Activated naive CD8-positive, alpha-beta T cell treated with anti-CD3 and anti-CD28 coated beads for 36 hours (primary cell): ENCODE data around the gene ZNF846. TPM values are rescaled to one million over a fixed set of nuclear protein-coding genes. Genes with fewer than 3 reads are reported as not detected.
"Not testable (repeated sequence)": the region's sequence is repeated elsewhere in the genome, so short reads cannot be mapped to it uniquely, and the experiment has no call there.

Source experiments
- DNase-seq: peaks from one replicate; pipeline ENCODE4 v3.0.0; 2021
- H3K27ac Mint-ChIP-seq: one replicate; pipeline ENCODE4 v1.8.0; 2022; ENCODE audit warnings: mild to moderate bottlenecking, moderate library complexity, mixed read lengths
- H3K27me3 Mint-ChIP-seq: one replicate; pipeline ENCODE4 v1.8.0; 2022; ENCODE audit warnings: mild to moderate bottlenecking, mixed read lengths
- H3K36me3 Mint-ChIP-seq: one replicate; pipeline ENCODE4 v1.8.0; 2021; ENCODE audit warnings: mild to moderate bottlenecking, mixed read lengths
- H3K4me1 Mint-ChIP-seq: one replicate; pipeline ENCODE4 v1.8.0; 2021; ENCODE audit warnings: mixed read lengths
- H3K4me3 Mint-ChIP-seq: one replicate; pipeline ENCODE4 v1.8.0; 2022; ENCODE audit warnings: mild to moderate bottlenecking, moderate library complexity, mixed read lengths
- H3K9me3 Mint-ChIP-seq: one replicate; pipeline ENCODE4 v1.8.0; 2022; ENCODE audit warnings: mixed read lengths
- total RNA-seq, 2 experiments: library from RNA; stranded (reverse); gene quantifications; one replicate each; pipeline ENCODE4 v1.2.3, GENCODE V29; 2021

Gene ZNF846
- total RNA-seq: 1 to 10 TPM; 6.1 to 6.8 TPM

DNA sequence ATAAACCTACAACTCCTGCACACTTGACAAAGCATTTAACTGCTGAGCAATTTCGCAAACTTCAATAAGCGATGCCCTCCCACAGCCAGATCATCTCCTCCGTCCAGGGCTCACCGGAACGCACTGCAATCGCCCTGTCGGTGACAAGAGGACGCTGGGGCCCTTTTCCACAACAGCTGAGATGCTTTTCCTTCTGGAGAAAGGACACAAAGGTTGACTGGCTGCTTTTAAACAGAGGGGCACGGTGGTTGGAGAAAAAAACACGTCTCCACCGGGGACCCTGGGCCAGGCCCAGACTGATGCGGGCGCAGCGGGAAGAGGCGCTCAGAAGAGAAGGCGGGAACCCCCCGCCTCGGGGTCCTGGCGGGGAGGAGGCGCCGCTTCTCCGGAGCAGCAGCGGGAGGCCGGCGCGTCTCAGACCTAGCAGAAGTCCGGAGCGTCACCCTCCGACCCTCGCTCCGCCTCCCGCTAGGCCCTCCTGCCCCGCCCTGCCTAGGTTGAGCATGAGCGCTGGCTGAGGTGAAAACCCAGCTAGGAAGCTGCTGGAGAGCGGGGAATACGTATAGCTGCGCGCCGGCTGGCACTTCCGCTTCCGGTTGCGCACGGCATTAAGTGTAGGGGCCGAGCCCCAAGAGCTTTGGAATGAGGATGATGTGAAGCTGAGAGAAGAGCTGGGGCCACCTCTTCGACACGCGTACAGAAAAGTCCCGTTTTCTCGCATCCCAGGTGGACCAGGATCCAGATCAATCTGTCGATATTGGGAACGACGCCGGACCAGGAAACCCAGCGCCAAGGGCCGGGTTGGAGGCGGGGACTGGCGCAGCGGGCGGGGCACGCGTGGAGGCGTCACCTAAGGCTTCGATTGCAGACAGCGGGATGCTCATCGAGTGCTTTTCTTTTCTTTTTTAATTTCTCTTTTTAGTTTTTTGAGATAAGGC, at the start of gene ZNF846:
TSS of gene ZNF846 (minus strand) at position 564 of the 938 bp plus-strand sequence. CDS start 3,788 bp downstream, outside the sequence.
- peak; percentile 94 for DNase-seq
- no peaks in the 10 kb centered on the region for H3K27me3 Mint-ChIP-seq
- peaks cover 11% of the 10 kb centered on the region for H3K9me3 Mint-ChIP-seq
- H3K27ac Mint-ChIP-seq: peak within 1 kb of the TSS; percentile 98
- peak within 1 kb of the TSS; percentile 96 for H3K4me3 Mint-ChIP-seq
- H3K4me1 Mint-ChIP-seq: peaks cover 6% of the 10 kb centered on the region
- H3K36me3 Mint-ChIP-seq: peaks cover 20% of the 10 kb centered on the region

DNA sequence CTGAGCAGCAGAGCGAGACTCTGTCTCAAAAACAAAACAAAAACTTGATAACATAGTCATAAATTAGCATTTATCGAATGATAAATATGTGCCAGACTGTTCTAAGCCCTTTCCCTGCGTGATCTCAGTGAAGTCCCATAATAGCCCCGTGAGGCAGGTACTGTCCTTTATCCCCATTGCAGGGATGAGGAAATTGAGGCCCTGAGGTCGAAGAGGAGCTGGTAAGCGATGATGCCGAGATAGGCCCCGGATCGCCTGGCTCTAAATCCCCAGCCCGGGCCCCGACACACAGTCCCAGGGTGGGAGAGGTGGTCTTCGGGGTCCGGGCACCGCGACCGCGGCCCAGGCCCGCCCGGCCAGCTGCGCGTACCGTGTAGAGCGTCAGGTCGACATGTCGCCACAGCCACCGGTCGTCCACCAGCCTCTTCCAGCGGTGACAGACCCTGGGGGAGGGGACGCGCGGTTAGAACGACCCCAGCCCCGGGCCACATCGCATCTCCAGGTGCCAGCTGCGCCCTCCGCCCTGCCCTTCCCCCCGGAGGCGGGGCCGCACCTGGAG, 49.7 kb upstream of the ZNF846 start:
- no peak for DNase-seq
- peaks cover 34% of the 10 kb centered on the region for H3K36me3 Mint-ChIP-seq
- H3K27ac Mint-ChIP-seq: peak overlapping the region; percentile 93
- H3K4me3 Mint-ChIP-seq: peak overlapping the region; percentile 90
- peaks cover 15% of the 10 kb centered on the region for H3K4me1 Mint-ChIP-seq
- no peaks in the 10 kb centered on the region for H3K27me3 Mint-ChIP-seq
- H3K9me3 Mint-ChIP-seq: peaks cover 9% of the 10 kb centered on the region

DNA sequence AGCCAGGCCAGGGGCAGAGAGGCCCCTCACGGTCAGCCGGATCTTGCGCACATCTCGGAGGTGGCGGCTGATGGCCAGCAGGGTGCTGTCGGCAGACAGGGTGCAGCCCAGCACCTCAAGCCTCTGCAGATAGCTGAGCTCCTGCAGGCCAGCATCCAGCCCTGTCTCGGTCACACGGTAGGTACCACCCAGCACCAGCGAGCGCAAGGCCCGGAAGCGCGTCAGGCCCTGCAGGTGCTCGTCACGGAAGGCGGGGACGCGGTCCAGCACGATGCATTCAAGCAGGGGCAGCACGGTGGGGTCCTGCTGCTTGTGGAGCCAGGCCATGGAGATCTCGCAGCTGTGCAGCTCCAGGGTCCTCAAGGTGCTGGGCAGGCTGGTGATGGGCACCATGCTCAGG, 42.6 kb upstream of the ZNF846 start:
- Mint-ChIP-seq H3K4me1 (peaks cover 15% of the 10 kb centered on the region), H3K36me3 (peaks cover 36% of the 10 kb centered on the region), H3K27me3 (no peaks in the 10 kb centered on the region), H3K4me3 (no peak overlapping the region), H3K9me3 (no peaks in the 10 kb centered on the region), H3K27ac (no peak overlapping the region)
- DNase-seq: no peak

DNA sequence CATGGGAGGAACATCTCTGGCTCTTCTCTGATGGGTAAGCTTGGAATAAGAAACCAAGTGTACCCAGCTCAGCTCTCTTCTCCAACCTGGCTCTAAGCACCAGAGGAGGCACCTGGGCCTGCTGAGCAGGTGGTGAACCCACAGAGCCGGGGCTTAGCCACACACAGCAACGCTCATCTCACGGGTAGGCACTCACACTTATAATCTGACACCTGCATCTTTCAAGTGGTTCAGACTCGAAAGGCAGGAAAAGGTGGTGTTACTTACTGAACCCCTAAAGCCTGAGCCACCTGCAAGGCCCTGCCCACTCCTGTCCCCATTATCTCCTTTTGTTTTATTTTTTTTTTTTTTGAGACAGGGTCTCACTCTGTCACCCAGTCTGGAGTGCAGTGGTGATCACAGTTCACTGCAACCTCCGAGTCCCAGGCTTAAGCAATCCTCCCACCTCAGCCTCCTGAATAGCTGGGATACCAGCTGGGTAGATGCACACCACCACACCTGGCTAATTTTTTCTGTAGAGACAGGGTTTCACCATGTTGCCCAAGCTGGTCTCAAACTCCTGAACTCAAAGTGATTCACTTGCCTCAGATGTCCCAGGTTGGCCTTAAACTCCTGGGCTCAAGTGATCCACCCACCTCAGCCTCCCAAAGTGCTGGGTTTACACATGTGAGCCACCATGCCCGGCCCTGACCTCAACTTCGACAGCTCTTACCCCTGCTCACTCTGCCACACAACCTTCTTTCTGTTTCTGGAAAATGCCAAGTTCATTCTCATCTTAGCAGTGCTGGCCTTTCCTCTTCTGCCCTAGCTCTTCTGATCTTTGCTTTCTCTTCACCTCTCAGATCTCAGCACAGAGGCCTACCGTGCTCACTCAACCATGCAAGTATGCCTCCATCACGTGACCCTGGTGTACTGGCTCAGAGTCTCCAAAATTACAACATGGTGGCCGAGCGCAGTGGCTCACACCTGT, 40.6 kb upstream of the ZNF846 start:
- no peaks in the 10 kb centered on the region for H3K27me3 Mint-ChIP-seq

DNA sequence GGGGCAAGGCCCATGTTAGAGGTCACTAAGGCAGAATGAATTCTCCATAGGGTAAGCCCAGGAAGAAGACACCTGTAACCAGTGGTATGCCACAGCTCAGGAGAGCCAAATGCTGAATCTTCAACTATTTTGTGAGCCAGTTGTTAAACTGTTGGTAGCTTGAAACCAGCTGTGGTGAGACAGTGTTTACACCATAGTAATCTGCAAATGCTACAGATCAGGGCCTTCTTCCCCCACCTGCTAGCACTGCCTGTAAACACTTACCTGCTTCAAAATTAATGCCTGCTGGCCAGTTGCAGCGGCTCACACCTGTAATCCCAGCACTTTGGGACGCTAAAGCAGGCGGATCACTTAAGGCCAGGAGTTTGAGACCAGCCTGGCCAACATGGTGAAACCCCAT, 38.3 kb upstream of the ZNF846 start:
- Mint-ChIP-seq H3K27ac (no peak overlapping the region), H3K9me3 (no peaks in the 10 kb centered on the region), H3K4me1 (peaks cover 17% of the 10 kb centered on the region), H3K27me3 (no peaks in the 10 kb centered on the region), H3K4me3 (no peak overlapping the region), H3K36me3 (peaks cover 16% of the 10 kb centered on the region)
- no peak for DNase-seq

More for the DNA sequence above, 40.6 kb upstream of the ZNF846 start:
- Mint-ChIP-seq H3K9me3 (no peaks in the 10 kb centered on the region), H3K4me1 (peaks cover 15% of the 10 kb centered on the region), H3K36me3 (peaks cover 22% of the 10 kb centered on the region), H3K27ac (peak overlapping the region; percentile 21), H3K4me3 (no peak overlapping the region)
- DNase-seq: no peak

DNA sequence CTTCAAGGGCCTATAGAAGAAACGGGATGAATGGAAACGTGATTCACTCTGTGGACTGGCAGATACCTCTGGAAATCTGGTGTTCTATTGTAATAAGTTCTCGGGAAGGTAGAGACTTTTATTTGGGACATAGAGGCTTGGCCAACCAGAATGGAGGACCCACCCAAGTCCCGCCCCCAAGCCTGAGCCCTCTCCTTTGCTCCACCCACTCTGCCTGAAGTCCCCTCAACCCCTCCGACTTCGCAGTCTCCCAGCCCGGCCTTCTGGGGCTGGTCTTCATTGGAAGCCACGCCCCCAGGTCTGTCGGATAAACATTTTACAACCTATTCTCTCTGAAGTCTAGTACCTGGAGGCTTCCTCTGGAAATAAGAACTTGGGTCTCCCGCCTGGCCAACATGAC, 33.4 kb upstream of the ZNF846 start:
- Mint-ChIP-seq H3K36me3 (no peaks in the 10 kb centered on the region), H3K27ac (no peak overlapping the region), H3K27me3 (no peaks in the 10 kb centered on the region)

DNA sequence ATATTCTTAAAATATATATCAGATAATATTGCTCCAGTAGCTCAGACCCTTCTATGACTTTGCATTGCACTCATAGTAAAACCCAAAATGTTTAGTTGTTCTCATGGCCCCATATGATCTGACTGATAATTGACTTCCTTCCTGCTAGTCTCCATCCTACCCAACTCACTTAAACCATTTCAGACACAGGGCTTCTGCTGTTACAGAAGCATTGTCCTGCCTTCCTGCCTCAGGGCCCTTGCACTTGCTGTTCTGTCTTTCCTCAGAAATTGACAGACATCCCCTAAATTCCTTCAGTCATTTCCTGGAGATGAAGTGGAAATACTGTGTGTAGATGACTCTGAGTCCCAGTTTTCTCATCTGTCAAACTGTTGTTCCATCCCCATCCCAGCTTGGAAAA, 30.6 kb upstream of the ZNF846 start:
- Mint-ChIP-seq H3K4me1 (peaks cover 11% of the 10 kb centered on the region), H3K4me3 (no peak overlapping the region), H3K36me3 (no peaks in the 10 kb centered on the region), H3K27me3 (no peaks in the 10 kb centered on the region), H3K9me3 (no peaks in the 10 kb centered on the region), H3K27ac (no peak overlapping the region)
- no peak for DNase-seq

More for the DNA sequence above, 33.4 kb upstream of the ZNF846 start:
- Mint-ChIP-seq H3K4me1 (peaks cover 4% of the 10 kb centered on the region), H3K9me3 (no peaks in the 10 kb centered on the region), H3K4me3 (no peak overlapping the region)
- DNase-seq: no peak

DNA sequence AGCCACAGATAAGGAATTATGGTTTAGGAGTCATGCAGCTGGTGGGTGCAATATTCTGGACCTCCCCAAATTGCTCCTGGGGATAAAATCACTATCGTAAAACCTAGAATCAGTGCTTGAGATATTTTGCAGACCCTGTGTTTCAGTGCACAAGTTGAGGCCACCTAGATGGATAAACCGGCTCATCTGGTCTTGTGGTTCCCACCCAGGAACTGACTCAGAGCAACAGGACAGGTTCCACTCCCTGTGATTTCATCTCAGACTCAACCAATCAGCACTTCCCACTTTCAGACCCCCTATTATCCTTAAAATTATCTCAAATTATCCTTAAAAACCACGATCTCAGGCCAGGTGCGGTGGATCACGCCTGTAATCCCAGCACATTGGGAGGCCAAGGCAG, 29.3 kb upstream of the ZNF846 start:
- H3K27ac Mint-ChIP-seq: no peak overlapping the region
- peaks cover 12% of the 10 kb centered on the region for H3K4me1 Mint-ChIP-seq
- H3K4me3 Mint-ChIP-seq: no peak overlapping the region
- DNase-seq: no peak
- peaks cover 6% of the 10 kb centered on the region for H3K36me3 Mint-ChIP-seq
- H3K27me3 Mint-ChIP-seq: no peaks in the 10 kb centered on the region
- peaks cover 4% of the 10 kb centered on the region for H3K9me3 Mint-ChIP-seq

DNA sequence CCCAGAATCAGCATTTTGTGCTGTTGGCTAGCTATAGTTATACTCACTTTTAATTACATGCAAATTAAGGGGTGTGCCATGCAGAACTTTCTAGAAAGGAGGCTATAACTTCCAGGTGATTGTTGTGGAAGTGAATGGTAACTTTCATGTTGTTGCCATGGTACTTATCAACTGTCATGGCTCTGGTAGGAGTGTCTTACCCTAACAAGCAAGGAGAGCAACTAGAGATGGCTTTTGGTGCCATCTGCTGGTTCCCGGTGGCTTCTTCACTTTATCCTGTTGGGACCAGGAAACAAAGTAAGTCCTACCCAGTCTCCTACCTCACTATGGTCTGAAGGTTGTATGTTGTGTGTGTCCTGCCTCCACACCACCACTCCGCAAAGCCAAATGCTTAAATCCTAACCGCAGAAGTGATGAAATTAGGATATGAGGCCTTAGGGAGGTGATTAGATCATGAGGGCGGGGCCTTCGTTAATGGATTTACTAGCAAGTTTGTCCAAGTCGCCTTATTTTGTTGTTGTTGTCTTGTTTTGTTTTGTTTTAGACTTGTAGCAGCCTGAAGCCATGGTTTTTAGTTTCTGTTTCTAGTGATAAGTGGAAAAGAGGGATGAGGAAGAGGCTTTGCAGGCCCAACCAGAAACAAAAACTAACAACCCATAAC, 27.7 kb upstream of the ZNF846 start:
- peaks cover 4% of the 10 kb centered on the region for H3K9me3 Mint-ChIP-seq
- H3K27me3 Mint-ChIP-seq: no peaks in the 10 kb centered on the region
- peaks cover 6% of the 10 kb centered on the region for H3K36me3 Mint-ChIP-seq
- peak overlapping the region; percentile 58 for H3K27ac Mint-ChIP-seq
- DNase-seq: peak; percentile 81
- no peak overlapping the region for H3K4me3 Mint-ChIP-seq
- peaks cover 15% of the 10 kb centered on the region for H3K4me1 Mint-ChIP-seq

DNA sequence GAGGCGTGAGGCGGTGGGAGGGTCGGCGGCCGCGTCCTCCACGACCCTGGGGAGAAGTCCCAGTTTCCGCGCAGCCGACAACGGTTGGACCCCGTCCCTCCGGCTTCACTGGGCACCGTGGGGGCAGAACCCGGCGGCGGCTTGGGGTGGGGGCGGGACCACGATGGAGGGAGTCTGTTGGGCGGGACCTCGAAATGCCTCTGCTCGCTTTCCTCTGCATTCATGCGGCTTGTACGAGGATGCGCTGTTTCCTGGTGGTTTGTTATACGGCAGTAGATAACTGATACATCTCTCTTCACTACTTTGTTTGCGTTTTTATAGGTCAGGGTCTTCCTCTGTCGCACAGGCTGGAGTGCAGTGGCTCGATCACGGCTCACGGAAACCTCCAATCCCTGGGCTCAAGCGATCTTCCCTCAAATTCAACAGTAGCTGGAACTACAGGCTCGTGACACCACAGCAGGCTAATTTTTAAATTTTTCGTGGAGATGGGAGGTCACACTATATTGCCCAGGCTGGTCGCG, 24.6 kb upstream of the ZNF846 start:
- Mint-ChIP-seq H3K4me3 (peak overlapping the region; percentile 91), H3K27me3 (no peaks in the 10 kb centered on the region), H3K27ac (peak overlapping the region; percentile 96), H3K36me3 (peaks cover 6% of the 10 kb centered on the region), H3K4me1 (peaks cover 20% of the 10 kb centered on the region), H3K9me3 (peaks cover 4% of the 10 kb centered on the region)
- DNase-seq: peak; percentile 52

DNA sequence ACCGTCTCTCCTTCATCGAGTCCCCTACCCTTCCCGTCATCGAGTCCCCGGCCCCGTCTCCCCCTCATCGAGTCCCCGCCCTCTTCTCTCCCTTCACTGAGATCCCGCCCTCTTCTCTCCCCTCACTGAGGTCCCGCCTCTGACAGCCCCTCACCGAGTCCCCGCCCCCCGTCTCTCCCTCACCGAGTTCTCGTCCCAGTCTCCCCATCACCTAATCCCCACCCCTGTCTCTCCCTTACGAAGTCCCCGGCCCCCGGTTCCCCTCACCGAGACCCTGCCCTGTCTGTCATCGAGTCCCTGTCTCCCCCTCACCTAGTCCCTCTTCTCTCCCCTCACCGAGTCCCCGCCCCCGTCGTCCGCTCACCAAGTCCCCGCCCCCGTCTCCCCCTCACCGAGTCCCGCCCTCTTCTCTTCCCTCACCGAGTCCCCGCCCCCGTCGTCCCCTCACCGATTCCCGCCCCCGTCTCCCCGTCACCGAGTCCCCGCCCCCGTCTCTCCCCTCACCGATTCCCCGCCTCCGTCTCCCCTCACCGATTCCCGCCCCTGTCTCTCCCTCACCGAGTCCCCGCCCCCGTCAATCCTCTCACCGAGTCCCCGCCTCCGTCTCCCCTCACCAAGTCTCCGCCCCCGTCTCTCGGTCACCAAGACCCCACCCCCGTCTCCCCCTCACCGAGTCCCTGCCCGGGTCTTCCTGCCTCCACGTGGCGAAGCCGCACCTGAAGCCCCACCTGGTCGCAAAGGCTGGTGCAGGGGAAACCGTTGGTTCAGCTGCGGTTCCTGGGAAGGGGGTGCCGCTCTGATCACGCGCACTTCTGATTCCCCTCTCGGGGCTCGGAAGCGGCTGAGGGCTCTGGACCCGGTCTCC, 23.9 kb upstream of the ZNF846 start:
- DNase-seq: peak; percentile 85
- H3K36me3 Mint-ChIP-seq: peaks cover 6% of the 10 kb centered on the region
- peak overlapping the region; percentile 91 for H3K4me3 Mint-ChIP-seq
- peaks cover 20% of the 10 kb centered on the region for H3K4me1 Mint-ChIP-seq
- H3K9me3 Mint-ChIP-seq: peaks cover 4% of the 10 kb centered on the region
- no peaks in the 10 kb centered on the region for H3K27me3 Mint-ChIP-seq
- peak overlapping the region; percentile 96 for H3K27ac Mint-ChIP-seq

DNA sequence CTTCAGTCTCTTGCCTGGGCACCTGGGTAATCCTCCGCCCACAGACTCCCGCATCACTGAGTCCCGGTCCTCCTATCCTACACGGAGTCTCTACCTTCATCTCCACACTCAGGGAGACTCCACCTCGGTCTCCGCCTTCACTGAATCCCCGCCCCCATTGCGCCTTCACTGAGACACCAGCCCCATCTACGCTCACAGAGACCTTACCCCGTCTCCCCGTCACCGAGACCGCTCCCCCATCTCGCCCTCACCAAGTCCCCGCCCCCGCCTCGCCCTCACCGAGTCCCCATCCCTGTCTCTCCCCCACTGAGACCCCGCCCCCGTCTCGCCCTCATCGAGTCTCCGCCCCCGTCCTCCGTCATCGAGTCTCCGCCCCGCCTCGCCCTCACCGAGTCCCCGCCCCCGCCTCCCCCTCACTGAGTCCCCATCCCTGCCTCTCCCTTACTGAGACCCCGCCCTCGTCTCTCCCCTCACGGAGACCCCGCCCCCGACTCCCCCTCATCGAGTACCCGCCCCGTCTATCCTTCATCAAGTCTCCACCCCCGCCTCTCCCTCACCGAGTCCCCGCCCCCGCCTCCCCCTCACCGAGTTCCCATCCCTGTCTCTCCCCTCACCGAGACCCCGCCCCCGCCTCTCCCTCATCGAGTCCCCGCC, 23.1 kb upstream of the ZNF846 start:
- H3K27me3 Mint-ChIP-seq: no peaks in the 10 kb centered on the region
- H3K4me3 Mint-ChIP-seq: peak overlapping the region; percentile 91
- peaks cover 6% of the 10 kb centered on the region for H3K36me3 Mint-ChIP-seq
- H3K27ac Mint-ChIP-seq: peak overlapping the region; percentile 96
- DNase-seq: peak; percentile 89
- H3K9me3 Mint-ChIP-seq: peaks cover 4% of the 10 kb centered on the region
- peaks cover 22% of the 10 kb centered on the region for H3K4me1 Mint-ChIP-seq

DNA sequence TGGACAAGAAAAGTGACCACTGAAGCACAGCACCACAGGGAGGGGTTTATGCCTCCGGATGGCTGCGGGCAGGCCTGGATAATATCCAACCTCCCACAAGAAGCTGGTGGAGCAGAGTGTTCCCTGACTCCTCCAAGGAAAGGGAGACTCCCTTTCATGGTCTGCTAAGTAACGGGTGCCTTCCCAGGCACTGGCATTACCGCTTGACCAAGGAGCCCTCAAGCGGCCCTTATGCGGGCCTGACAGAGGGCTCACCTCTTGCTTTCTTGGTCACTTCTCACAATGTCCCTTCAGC, 22.5 kb upstream of the ZNF846 start:
- H3K27ac Mint-ChIP-seq: peak overlapping the region; percentile 3
- not testable (repeated sequence) for H3K36me3 Mint-ChIP-seq, H3K27me3 Mint-ChIP-seq, DNase-seq, H3K9me3 Mint-ChIP-seq
- H3K4me1 Mint-ChIP-seq: peaks cover 22% of the 10 kb centered on the region
- peak overlapping the region; percentile 91 for H3K4me3 Mint-ChIP-seq
